ENCODE results near the gene ZSCAN1. TPM values are rescaled to one million over a fixed set of nuclear protein-coding genes. Genes with fewer than 3 reads are reported as not detected.

ZSCAN1 gene
- total RNA-seq, 1 experiment from 2014 or later = 1.3 TPM

DNA sequence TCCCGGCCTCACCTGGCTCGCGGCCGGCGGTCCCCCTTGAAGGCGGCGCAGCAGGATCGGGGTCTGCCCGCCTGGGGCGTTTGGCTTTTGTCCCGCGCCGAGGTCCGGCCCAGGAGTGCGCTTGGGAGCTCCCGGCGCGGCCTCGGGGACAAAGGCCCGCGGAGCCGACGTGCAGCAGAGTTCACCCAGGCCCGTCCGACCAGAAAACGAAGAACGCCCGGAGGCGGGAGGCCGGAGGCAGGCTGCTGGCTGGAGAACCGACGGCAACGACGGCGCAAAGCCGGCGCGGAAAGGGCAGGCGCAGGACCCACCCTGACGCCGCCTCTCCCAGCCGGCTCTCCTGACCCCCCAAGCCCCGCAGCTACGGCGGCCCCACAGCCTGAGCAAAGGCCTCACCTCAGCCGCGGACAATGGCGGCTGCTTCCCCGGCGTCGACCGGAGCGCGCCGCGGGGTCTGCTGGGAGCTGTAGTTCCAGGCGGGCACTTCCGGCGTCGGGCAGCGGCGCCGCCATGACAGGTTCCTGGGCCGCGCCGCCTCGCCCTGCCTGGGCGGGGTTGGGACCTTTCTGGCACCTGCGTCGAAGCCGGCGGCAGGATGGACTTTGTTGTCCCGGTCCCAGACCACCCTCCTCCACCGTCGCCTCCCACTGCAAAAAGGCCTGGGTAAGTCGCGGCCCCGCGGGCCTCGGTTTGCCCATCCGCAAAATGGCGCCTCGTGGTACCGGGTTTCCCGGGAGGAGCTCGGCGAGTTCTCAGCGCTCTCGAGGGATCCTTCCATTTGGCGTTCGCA is 31.2 kb upstream of the ZSCAN1 start, which contains the start of gene ZNF606 (continued):
- TF ChIP-seq, protein P1, sequence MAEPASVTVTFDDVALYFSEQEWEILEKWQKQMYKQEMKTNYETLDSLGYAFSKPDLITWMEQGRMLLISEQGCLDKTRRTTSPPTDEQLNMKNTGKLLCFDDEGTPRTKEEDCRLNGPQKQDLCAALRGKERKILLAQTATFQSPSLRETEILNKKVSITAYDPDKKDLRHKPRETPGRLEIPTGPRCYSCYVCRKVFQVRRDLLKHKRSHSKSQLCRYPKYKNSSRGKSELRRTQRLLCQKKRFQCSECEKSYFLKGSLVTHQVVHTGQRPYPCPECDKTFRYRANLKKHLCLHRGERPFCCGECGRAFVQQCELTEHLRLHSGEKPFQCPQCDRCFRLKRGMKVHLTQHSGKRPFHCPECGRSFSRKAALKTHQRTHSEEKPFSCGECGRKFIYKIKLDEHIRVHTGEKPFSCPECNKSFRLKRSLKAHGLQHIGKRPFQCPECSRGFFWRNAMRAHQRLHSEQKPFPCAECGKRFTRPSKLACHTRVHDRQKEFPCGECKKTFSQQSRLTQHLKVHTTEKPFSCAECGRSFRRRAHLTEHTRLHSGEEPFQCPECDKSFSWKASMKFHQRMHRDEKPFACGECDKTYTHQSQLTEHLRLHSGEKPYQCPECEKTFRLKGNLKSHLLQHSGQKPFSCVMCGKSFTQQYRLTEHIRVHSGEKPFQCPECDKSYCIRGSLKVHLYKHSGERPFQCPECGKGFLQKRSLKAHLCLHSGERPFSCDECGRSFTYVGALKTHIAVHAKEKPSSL (CRISPR knock-in tag; conservative IDR thresholded peaks at IDR 0.05) = no peak
- peak; percentile 98 for TF ChIP-seq GTF2I (CRISPR knock-in tag; conservative IDR thresholded peaks at IDR 0.05)
- TF ChIP-seq USF2 (CRISPR knock-in tag; IDR thresholded peaks at IDR 0.05) = 0 out of 2 replicates have a peak, but pooled peaks have one; percentile 8
- TF ChIP-seq NFYB (CRISPR knock-in tag; conservative IDR thresholded peaks at IDR 0.05; ENCODE audit: low read depth) = no peak; the same call in 1 of the 2 replicates
- TF ChIP-seq, protein P2, sequence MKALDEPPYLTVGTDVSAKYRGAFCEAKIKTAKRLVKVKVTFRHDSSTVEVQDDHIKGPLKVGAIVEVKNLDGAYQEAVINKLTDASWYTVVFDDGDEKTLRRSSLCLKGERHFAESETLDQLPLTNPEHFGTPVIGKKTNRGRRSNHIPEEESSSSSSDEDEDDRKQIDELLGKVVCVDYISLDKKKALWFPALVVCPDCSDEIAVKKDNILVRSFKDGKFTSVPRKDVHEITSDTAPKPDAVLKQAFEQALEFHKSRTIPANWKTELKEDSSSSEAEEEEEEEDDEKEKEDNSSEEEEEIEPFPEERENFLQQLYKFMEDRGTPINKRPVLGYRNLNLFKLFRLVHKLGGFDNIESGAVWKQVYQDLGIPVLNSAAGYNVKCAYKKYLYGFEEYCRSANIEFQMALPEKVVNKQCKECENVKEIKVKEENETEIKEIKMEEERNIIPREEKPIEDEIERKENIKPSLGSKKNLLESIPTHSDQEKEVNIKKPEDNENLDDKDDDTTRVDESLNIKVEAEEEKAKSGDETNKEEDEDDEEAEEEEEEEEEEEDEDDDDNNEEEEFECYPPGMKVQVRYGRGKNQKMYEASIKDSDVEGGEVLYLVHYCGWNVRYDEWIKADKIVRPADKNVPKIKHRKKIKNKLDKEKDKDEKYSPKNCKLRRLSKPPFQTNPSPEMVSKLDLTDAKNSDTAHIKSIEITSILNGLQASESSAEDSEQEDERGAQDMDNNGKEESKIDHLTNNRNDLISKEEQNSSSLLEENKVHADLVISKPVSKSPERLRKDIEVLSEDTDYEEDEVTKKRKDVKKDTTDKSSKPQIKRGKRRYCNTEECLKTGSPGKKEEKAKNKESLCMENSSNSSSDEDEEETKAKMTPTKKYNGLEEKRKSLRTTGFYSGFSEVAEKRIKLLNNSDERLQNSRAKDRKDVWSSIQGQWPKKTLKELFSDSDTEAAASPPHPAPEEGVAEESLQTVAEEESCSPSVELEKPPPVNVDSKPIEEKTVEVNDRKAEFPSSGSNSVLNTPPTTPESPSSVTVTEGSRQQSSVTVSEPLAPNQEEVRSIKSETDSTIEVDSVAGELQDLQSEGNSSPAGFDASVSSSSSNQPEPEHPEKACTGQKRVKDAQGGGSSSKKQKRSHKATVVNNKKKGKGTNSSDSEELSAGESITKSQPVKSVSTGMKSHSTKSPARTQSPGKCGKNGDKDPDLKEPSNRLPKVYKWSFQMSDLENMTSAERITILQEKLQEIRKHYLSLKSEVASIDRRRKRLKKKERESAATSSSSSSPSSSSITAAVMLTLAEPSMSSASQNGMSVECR (CRISPR knock-in tag; IDR thresholded peaks at IDR 0.05; ENCODE audit: borderline replicate concordance) = peak; percentile 35; the same call in 1 of the 2 replicates
- no peak for TF ChIP-seq CREB1 (CRISPR knock-in tag; IDR thresholded peaks at IDR 0.05)
- TF ChIP-seq RORB (CRISPR knock-in tag; IDR thresholded peaks at IDR 0.05) = no peak
- TF ChIP-seq, protein P3, sequence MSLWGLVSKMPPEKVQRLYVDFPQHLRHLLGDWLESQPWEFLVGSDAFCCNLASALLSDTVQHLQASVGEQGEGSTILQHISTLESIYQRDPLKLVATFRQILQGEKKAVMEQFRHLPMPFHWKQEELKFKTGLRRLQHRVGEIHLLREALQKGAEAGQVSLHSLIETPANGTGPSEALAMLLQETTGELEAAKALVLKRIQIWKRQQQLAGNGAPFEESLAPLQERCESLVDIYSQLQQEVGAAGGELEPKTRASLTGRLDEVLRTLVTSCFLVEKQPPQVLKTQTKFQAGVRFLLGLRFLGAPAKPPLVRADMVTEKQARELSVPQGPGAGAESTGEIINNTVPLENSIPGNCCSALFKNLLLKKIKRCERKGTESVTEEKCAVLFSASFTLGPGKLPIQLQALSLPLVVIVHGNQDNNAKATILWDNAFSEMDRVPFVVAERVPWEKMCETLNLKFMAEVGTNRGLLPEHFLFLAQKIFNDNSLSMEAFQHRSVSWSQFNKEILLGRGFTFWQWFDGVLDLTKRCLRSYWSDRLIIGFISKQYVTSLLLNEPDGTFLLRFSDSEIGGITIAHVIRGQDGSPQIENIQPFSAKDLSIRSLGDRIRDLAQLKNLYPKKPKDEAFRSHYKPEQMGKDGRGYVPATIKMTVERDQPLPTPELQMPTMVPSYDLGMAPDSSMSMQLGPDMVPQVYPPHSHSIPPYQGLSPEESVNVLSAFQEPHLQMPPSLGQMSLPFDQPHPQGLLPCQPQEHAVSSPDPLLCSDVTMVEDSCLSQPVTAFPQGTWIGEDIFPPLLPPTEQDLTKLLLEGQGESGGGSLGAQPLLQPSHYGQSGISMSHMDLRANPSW (CRISPR knock-in tag; conservative IDR thresholded peaks at IDR 0.05; ENCODE audit: low read depth) = no peak
- TF ChIP-seq ATF2 (CRISPR knock-in tag; IDR thresholded peaks at IDR 0.05; ENCODE audit: borderline replicate concordance, low read depth) = no peak
- TF ChIP-seq, protein P4, sequence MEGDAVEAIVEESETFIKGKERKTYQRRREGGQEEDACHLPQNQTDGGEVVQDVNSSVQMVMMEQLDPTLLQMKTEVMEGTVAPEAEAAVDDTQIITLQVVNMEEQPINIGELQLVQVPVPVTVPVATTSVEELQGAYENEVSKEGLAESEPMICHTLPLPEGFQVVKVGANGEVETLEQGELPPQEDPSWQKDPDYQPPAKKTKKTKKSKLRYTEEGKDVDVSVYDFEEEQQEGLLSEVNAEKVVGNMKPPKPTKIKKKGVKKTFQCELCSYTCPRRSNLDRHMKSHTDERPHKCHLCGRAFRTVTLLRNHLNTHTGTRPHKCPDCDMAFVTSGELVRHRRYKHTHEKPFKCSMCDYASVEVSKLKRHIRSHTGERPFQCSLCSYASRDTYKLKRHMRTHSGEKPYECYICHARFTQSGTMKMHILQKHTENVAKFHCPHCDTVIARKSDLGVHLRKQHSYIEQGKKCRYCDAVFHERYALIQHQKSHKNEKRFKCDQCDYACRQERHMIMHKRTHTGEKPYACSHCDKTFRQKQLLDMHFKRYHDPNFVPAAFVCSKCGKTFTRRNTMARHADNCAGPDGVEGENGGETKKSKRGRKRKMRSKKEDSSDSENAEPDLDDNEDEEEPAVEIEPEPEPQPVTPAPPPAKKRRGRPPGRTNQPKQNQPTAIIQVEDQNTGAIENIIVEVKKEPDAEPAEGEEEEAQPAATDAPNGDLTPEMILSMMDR (IDR thresholded peaks at IDR 0.05) = no peak
- no peak for TF ChIP-seq ZNF263 (CRISPR knock-in tag; IDR thresholded peaks at IDR 0.05; ENCODE audit: low read depth)
- peak; percentile 83 for TF ChIP-seq GABPB1 (CRISPR knock-in tag; IDR thresholded peaks at IDR 0.05)
- no peak for TF ChIP-seq HMGA2 (CRISPR knock-in tag; IDR thresholded peaks at IDR 0.05)
- no peak for TF ChIP-seq IRF2 (CRISPR knock-in tag; IDR thresholded peaks at IDR 0.05; ENCODE audit: borderline replicate concordance, low read depth)
- TF ChIP-seq, protein P5, sequence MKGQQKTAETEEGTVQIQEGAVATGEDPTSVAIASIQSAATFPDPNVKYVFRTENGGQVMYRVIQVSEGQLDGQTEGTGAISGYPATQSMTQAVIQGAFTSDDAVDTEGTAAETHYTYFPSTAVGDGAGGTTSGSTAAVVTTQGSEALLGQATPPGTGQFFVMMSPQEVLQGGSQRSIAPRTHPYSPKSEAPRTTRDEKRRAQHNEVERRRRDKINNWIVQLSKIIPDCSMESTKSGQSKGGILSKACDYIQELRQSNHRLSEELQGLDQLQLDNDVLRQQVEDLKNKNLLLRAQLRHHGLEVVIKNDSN (CRISPR knock-in tag; IDR thresholded peaks at IDR 0.05) = 0 out of 2 replicates have a peak, but pooled peaks have one; percentile 30
- TF ChIP-seq ZNF232 (CRISPR knock-in tag; IDR thresholded peaks at IDR 0.05) = peak; percentile 69; the same call in 1 of the 2 replicates
- TF ChIP-seq FOXJ3 (CRISPR knock-in tag; IDR thresholded peaks at IDR 0.05; ENCODE audit: borderline replicate concordance) = no peak
- TF ChIP-seq KAT7 (CRISPR knock-in tag; IDR thresholded peaks at IDR 0.05; ENCODE audit: borderline replicate concordance) = peak; percentile 46; the same call in 1 of the 2 replicates
- no peak for TF ChIP-seq ZNF219 (CRISPR knock-in tag; IDR thresholded peaks at IDR 0.05; ENCODE audit: borderline replicate concordance)
- TF ChIP-seq, protein P6, sequence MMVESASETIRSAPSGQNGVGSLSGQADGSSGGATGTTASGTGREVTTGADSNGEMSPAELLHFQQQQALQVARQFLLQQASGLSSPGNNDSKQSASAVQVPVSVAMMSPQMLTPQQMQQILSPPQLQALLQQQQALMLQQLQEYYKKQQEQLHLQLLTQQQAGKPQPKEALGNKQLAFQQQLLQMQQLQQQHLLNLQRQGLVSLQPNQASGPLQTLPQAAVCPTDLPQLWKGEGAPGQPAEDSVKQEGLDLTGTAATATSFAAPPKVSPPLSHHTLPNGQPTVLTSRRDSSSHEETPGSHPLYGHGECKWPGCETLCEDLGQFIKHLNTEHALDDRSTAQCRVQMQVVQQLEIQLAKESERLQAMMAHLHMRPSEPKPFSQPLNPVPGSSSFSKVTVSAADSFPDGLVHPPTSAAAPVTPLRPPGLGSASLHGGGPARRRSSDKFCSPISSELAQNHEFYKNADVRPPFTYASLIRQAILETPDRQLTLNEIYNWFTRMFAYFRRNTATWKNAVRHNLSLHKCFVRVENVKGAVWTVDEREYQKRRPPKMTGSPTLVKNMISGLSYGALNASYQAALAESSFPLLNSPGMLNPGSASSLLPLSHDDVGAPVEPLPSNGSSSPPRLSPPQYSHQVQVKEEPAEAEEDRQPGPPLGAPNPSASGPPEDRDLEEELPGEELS (CRISPR knock-in tag; IDR thresholded peaks at IDR 0.05) = peak; percentile 81
